Measurements from ENCODE around the gene CCR1. TPM values are rescaled to one million over a fixed set of nuclear protein-coding genes. Genes with fewer than 3 reads are reported as not detected.
"Not testable (repeated sequence)": the region's sequence is repeated elsewhere in the genome, so short reads cannot be mapped to it uniquely, and the experiment has no call there.

The CCR1 gene
- total RNA-seq, 1 donor, result under 0.01 TPM

DNA sequence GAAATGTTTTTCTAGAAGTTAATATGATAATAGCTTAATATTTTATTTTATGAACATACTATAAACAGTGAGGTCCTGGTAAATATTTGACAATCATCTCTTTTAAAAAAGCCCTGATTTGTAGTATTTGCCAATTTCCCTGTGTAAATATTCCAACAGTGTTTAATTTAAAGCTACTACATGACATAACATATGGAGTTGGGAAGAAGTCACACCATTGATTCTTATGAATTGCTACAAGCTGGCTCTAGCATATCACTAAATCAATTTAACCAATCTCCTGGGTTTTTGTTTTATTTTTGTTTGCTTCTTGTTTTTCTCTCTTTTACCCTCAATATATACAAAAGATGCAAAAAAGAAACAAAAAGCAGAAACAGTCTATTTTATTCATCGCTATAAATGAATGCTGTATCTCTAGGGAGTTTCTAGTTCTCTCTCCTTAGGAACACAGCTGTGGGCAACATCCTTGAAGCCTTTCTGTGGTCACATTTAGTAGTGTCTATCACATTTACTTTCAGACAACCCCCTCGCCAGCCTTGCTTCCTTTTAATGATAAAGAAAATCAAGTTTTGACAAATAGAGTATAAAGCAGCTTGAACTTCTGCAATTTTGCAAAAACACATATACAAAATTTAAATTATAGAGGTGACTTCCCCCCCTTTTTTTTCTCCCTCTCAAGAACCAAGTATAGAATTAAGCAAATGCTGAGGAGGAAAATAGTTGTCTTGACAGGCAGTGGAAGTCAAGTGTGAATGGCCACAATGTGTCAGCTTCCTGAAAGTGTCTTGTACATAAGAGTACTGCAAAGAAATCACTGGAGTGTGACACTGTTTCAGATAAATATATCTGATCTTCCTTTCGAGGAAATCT is 21.4 kb downstream of the CCR1 start:
- H3K4me3 ChIP-seq (ENCODE audit: low read depth, low read length), result no peak overlapping the region
- DNase-seq (ENCODE audit: low read depth), result no peak
- TF ChIP-seq, protein P1, sequence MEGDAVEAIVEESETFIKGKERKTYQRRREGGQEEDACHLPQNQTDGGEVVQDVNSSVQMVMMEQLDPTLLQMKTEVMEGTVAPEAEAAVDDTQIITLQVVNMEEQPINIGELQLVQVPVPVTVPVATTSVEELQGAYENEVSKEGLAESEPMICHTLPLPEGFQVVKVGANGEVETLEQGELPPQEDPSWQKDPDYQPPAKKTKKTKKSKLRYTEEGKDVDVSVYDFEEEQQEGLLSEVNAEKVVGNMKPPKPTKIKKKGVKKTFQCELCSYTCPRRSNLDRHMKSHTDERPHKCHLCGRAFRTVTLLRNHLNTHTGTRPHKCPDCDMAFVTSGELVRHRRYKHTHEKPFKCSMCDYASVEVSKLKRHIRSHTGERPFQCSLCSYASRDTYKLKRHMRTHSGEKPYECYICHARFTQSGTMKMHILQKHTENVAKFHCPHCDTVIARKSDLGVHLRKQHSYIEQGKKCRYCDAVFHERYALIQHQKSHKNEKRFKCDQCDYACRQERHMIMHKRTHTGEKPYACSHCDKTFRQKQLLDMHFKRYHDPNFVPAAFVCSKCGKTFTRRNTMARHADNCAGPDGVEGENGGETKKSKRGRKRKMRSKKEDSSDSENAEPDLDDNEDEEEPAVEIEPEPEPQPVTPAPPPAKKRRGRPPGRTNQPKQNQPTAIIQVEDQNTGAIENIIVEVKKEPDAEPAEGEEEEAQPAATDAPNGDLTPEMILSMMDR (IDR thresholded peaks at IDR 0.05; ENCODE audit: insufficient read depth, low read depth, low read length), result no peak

DNA sequence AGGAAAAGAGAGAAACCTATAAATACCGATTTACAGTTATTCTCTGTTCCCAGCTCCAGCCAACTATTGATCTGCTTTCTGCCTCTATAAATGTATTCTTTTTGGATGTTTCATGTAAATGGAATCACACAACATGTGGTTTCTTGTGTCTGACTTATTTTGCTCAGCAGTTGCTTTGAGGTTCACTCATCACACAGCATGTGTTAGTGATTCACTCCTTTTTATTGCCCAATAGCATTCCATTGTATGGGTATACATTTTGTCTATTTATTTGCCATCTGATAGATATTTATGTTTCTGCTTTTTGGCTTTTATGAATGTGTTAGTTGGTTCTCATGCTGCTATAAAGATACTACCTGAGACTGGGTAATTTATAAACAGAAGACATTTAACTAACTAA is 23.6 kb downstream of the CCR1 start:
- DNase-seq (ENCODE audit: low read depth), result peak; percentile 77
- TF ChIP-seq, protein P1 (IDR thresholded peaks at IDR 0.05; ENCODE audit: insufficient read depth, low read depth, low read length), result no peak
- H3K4me3 ChIP-seq (ENCODE audit: low read depth, low read length), result no peak overlapping the region

GRCh38 chr3:46183330-46183729 is 24.8 kb downstream of the CCR1 start:
- no peak for DNase-seq (ENCODE audit: low read depth)
- TF ChIP-seq, protein P1 (IDR thresholded peaks at IDR 0.05; ENCODE audit: insufficient read depth, low read depth, low read length), result no peak

DNA sequence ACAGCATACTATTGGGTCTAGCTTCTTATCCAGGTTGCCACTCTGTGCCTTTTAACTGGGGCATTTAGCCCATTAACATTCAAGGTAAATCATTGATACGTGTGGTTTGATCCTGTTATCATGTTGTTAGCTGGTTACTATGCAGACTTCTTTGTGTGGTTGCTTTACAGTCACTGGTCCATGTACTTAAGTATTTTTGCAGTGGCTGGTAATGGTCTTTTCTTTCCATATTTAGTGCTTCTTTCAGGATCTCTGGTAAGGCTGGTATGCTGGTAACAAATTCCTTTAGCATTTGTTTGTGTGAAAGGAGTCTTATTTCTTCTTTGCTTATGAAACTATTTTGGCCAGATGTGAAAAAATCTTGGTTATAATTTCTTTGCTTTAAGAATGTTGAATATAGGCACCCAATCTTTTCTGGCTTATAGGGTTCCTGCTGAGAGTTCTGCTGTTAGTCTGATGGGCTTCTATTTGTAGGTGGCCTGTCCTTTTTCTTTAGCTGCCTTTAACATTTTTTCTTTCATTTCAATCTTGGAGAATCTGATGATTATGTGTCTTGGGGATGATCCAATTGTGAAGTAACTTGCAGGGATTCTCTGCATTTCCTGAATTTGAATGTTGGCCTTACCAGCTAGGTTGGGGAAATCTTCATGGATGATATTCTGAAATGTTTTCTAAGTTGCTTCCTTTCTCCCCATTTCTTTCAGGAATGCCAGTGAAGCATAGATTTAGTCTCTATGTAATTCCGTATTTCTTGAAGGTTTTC is 39.3 kb downstream of the CCR1 start:
- H3K4me3 ChIP-seq (ENCODE audit: low read depth, low read length), result no peak overlapping the region
- TF ChIP-seq, protein P1 (IDR thresholded peaks at IDR 0.05; ENCODE audit: insufficient read depth, low read depth, low read length), result no peak
- DNase-seq (ENCODE audit: low read depth), result peak; percentile 27

More at GRCh38 chr3:46183330-46183729, 24.8 kb downstream of the CCR1 start:
- no peak overlapping the region for H3K4me3 ChIP-seq (ENCODE audit: low read depth, low read length)

GRCh38 chr3:46163556-46164041 is 44.5 kb downstream of the CCR1 start:
- DNase-seq (ENCODE audit: low read depth), result peak; percentile 64
- TF ChIP-seq, protein P1 (IDR thresholded peaks at IDR 0.05; ENCODE audit: insufficient read depth, low read depth, low read length), result no peak
- no peak overlapping the region for H3K4me3 ChIP-seq (ENCODE audit: low read depth, low read length)

DNA sequence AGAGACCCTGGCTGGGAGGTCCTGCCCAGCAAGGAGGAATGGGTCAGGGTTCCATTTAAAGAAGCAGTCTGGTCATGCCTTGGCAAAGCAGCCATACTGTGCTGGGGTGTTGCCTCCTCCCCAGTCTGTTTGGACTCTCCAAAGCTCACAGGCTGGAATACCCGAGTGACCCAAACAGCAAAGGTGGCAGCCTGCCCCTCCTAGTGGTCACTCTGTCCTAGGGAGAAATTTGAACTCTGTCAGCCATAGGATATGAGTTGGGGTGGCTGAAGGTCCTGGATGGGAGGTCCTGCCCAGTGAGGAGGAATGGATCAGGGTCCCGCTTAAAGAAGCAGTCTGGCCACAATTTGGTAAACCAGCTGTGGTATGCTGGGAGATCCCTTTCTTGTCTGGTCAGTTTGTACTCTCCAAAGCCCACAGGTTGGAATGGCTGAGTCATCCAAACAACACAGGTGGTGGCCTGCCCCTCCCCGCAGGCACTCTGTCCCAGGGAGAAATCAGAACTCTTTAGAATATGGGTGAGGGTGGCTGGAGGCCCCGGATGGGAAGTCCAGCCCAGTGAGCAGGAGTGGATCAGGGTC is 45.0 kb downstream of the CCR1 start:
- TF ChIP-seq, protein P1 (IDR thresholded peaks at IDR 0.05; ENCODE audit: insufficient read depth, low read depth, low read length), result peak; percentile 29
- no peak overlapping the region for H3K4me3 ChIP-seq (ENCODE audit: low read depth, low read length)
- DNase-seq (ENCODE audit: low read depth), result peak; percentile 9

DNA sequence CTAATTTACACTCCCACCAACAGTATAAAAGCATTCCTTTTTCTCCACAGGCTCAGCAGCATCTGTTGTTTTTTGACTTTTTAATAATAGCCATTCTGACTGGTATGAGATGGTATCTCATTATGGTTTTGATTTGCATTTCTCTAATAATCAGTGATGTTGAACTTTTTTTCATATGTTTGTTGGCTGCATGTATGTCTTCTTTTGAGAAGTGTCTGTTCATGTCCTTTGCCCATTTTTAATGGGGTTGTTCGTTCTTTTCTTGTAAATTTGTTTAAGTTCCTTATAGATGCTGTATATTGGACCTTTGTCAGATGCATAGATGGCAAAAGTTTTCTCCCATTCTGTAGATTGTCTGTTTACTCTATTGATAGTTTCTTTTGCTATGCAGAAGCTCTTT is 50.4 kb downstream of the CCR1 start:
- not testable (repeated sequence) for H3K4me3 ChIP-seq (ENCODE audit: low read depth, low read length); DNase-seq (ENCODE audit: low read depth)
